Stimulated activated CD4-positive, alpha-beta T cell treated with anti-CD3 and anti-CD28 coated beads, TNF-alpha, amount 100 ng/mL, for 4 hours (primary cell): ENCODE data around the gene MRPL53.
"Not testable (repeated sequence)": the region's sequence is repeated elsewhere in the genome, so short reads cannot be mapped to it uniquely, and the experiment has no call there.

Experiments
- DNase-seq, 3 experiments: peaks; one replicate each; pipeline ENCODE4 v3.0.0-alpha.2; 2020; ENCODE audit warnings: low read depth in 3 of 3

The MRPL53 gene

DNA sequence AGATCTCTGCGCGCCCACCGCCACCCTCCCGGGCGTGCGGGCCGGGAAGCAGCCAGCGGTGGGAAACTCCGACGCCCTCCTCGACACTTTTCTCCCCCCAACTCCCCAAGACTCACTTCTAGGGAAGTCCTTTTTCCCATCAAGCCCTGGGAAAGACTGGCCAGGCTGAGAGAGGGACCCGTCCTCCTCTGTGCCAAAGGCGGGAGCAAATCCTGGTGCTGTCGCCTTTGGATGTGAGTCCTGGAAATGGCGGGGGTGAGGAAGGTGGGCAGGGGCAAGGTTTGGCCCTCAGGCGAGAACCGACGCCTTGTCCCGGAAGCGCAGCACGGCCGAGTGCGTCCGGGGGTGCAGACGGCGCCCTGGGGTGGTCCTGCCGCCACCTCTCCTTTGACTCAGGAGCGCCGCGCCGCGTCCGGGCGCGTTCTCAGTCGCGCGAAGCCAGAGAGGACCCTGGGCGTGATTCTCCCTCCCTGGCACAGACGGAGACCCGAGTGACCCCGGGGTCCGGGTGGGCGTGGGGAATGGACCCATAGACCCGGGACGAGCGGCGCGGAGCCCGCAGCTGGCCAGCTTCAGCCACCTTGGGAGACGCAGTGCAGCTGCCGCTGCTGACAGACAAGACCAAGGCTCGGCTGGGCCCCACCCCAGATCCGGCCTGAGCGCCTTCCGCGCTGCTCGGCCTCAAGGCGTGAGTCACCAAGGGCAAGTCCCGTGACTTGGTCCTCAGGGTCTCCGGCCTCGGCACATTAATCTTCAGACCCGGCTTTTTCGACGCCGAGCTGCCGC is 30.4 kb upstream of the MRPL53 start:
- DNase-seq = peak in 1 of 3 experiments; percentile 30

DNA sequence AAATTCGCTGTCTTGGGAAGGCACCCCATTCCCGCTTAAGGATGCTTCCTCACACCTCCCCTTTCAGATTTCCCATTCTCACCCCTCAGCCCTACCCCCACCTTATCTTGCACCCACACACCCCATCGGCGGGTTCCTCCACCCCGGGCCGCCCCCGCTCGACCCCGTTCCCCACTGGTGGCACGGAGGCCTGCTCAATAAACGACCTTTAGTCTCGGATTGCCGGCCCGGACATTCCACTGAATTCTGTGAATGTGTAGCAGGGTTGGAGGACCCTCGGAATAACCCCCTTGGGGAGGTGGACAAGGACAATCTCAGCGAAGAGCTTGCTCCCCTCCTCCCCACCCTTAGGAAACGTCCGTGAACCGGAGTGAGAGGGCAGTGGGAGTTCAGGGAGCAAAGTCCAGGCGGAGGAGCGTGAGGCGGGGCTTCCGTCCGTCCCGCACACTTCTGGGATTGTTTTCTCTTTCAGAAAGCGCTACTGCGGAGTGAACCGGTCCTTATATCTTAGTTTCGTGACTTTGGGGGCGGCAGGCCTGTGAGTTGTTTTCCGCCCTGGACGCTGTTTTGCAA is 29.8 kb upstream of the MRPL53 start:
- no peak for DNase-seq

DNA sequence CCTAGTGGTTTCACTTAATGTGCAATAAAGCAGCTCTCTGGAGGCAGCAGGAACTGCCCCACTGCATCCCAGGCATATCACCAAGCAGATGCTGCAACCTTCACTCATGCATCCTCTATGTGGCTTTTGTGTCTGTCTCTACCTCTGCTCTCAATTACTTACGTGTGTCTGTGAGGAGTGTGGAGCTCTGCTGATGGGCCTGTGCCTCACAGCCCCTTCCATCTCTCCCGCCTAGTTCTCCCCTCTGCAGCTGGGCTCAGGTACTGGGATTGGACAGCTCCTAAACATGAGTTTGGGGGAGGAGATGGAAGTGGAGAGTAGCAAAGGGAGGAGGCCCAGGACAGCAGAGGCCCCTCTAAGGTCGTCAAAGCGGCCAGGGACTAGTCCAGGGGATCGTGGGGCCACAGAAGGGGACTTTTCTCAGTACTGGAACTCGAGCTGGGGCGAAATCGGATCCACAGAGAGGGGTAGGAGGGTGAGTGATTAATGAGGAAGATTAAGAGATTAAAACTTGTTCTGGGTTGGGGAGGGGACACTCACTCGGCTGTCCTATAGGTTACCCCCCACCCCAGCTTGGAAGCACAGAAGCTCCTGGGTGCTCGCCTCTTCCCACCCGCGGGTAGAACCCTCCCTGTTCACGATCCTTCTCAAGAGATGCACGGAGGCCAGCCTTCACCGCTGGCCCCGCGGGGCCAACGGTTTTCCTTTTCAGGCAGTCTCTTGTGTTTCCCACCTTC is 29.0 kb upstream of the MRPL53 start:
- DNase-seq = no peak

DNA sequence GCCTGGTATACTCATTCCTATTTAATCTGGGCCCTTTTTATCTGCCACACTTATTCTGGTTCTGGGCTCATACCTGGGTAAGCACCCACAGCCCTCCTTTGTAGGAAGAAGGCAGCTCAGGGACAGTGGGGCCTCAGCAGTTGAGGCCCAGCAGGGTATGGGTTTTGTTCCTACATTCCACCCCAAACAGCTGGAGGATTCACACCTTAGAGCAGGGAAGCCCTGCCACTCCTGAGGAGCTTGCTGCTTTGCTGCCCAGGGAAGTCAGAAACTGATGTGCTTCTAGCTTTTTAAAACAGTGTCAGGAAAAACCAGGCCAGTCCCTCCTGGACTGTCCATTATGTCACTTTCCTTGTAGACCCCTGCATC is 28.1 kb upstream of the MRPL53 start:
- no peak for DNase-seq

DNA sequence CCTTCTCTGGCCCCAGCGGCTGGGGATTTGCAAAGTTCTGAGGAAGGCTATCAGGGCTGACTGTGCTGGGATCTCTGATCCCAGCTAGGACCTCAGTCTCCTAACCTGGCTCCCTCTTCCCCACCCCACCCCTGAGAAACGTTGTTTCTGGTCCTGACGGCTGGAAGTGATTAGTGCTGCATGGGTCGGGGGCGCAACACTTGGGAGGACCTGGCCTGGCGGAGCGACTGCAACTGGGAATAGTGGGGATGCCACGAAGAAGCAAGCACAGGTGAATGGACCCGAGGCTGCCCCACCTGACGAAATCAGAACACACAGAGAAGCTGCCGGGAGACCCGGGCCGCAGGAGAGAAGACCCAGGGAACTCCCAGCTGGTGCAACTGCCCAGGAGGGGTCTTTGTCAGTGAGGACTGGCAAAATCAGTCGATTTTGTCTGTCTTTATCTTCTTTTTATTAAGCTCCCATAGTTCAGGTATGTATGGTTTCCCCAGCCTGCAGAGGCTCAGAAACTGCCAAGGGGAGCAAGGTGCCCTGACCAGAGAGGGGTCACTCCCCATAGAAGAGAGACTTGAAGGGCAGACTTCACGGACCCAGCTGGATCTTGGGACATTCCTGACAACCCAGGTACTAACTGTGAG is 27.6 kb upstream of the MRPL53 start:
- DNase-seq = no peak

DNA sequence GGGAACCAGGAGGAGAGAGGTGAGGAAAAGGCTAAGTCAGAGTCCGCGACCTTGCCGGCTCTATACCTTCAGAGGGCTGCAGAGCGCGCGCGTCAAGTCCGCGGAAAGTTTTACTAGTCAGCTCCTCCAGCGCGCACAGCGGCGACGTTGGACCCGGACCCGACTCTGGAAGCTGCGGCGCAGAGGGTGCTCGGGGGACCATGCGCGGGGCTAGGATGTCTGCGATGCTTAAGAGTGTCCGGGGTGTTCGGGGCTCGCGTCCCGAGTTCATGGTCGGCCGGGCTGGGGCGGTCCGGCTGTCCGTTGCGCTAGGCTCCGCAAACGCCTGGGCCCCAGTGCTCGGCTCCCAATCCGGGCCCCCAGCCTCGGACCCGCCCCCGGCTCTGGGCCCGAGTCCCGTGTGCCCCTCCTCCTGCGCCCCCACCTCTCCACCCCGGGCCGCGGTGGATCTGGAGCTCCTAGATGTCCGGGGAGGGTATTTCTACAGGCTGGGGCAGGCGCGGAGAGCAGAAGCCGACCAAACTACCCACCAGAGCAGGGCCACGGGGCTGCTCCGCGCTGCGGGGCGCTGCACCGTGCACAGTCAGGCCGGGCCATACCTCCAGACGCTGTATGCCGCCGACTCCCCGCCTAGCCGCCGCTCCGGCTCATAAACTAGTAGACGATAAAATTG is 26.9 kb upstream of the MRPL53 start, which contains the start of gene LBX2:
Gene LBX2, minus strand, starts transcription at position 337 of the 673 bp plus-strand sequence. Its CDS starts 66 bp downstream, at position 271.
- DNase-seq = peak in 1 of 3 experiments; percentile 29

DNA sequence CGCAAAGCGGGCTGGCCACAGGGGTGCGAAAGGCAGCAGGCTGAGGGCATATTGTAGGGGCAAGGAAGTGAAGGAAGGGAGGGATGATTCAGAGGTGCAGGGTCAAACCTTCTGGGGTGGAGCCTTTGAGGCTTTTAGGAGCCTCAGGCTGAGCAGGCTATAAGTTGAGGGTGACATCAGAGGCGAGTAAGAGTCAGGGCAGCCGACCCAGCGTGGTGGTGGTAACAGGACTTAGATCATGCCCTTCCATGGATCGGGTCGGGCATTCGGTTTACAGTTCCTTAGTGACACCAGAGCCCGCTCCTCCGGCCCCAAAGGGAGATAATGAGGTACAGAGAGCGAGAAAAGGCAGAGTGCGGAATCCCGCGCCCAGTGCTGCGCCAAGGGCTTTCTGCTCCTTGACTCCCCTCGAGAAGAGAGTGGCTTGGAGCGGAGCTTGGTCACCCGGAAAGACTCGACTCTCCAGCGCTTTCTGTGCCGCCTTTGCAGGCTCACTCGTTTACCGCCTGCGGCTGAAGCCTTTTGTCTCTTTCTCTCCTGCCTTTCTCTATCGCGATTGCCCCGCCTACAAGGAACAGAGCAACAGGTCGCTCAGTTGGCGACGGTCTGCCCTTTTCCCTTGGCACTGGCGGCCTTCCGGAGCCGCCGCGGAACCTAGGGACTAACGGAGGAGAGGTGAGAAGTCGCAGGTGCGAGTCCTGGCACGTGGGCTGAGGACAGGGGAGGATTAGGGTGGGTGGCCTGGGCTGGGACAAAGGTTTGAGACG is 26.2 kb upstream of the MRPL53 start:
- no peak for DNase-seq

DNA sequence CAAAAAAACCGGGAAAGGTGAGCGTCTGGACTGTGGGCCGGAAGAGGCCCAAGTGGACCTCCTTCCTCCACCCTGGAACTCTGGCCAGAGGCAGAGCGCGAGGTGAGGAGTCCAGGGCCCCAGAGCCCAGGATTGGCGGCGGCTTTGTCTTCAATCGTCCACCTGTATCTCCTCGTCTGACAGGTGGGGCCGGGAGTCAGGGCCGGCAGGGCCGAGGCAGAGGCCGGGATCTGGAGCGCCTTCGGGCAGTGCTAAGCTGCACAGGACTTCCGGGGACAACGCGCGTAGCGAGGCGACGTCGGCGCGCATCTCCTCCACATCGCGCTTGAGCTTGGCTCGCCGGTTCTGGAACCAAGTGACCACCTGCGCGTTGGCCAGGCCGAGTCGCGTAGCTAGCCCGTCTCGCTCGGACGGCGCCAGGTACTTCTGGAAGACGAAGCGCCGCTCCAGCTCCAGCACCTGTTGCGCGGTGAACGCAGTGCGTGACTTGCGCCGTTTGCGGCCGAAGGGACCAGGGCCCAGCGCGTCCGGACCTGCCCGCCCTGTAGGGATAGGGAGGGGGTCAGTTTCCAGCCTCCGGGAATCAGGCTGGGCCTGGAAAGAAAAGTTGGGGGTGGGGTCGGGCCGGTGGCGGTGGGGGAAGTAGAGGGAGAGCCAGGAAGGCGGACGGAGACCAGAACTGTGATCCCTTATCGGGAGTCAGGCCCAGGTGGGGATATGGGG is 25.5 kb upstream of the MRPL53 start:
- no peak for DNase-seq

DNA sequence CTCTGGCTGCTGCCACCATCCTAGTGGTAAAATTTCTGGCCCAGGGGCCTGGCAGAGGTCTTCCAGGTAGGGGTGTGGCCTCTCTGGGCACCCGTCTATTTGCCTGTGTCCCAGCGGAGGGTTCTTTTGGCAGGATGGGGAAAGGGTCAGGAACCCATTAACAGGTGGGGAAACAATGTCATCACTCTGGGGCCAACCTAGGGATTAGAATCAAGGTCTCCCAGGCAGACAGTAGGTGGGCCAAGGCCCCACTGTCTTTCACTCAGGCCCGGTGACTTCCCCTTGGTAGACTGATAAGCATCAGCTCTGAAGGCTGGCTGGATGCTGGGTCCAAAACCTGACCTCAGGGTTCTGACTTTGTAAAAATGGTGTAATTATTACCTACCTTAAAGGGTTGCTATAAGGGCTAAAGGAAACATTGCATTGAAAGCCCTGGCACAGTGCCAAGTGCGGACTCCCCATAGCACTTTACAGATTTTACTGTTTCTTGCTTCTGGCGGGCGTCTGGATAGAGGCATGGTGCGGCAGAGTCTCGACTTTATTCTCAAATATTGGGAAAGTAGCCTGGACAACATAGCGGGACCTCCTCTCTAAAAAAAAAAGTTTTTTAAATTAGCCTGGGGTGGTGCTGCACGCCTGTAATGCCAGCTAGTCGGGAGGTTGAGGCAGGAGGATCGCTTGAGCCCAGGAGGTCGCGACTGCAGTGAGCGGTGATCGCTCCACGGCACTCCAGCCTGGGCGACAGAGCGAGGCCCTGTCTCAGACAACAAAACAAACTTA is 24.7 kb upstream of the MRPL53 start:
- no peak for DNase-seq

DNA sequence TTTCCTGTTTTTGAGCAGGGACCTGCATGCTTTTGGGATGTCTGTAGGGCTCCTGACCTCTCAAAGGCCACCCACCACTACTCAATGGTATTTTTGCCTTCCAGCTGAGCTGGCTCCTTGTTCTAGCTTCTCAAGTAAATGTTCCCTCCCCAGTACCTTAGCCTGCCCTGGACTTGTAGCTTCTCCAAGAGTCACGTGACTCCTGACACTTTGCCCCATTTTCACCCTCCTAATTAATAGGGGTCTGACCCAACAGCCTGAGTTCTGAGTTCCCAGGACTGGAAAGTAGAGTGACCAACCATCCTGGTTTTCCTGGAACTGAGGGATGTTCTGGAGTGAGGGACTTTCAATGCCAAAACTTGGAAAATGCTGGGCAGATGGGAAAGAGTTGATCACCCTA is 23.0 kb upstream of the MRPL53 start:
- no peak for DNase-seq

DNA sequence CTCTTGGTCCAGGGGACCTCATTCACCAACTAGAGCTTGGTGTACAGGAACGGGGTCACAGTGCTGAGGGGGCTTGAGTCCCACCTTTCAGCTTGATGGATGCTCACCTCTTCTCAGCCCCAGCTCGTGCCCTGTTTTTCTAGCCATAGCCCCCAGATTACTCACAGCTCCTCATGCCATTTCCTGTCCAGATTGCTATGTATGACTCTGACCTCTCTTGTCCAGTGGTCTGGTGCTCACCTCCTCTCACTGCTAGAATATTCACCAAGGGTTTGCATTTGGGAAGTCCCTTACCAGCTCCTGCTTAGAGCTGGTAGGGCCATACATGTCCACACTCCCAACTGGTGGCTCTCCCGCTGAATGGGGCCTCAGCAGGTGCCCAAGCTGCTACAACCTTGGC is 21.1 kb upstream of the MRPL53 start:
- DNase-seq = no peak

DNA sequence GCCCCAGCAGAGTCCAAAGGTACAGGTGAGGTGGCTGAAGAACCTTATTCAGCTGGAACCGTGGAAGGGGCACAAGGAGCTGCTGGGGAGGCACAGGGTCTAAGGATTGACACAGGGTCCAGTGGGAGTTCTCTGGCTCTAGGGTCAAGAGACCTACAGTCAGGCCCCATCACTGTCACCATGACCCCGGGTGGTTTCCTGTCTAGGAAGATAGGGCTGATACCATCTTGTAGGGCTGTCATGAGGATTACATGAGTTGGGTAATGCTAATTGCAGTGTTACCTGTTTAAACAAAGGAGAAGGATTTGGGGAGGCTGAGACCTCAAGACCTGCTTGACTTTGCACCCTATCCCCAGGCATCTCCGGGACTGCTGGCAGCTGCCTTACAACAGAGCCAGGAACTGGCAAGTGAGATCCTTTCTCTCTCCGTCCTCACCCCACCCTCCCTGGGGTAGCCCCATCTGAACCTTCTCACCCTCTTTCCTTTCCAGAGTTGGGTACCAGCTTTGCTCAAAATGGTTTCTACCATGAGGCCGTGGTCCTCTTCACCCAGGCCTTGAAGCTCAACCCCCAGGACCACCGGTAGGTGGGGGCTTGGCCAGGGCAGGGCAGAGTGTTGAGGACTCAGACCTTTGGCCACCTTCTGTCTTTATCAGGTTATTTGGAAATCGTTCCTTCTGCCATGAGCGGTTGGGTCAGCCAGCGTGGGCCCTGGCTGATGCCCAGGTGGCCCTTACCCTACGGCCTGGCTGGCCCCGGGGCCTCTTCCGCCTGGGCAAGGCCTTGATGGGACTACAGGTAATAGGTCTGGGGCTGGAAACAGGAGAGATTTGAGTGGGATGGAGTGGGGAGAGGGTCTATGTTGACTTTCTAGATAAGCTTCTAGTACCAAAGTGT is 19.4 kb upstream of the MRPL53 start:
- no peak for DNase-seq

DNA sequence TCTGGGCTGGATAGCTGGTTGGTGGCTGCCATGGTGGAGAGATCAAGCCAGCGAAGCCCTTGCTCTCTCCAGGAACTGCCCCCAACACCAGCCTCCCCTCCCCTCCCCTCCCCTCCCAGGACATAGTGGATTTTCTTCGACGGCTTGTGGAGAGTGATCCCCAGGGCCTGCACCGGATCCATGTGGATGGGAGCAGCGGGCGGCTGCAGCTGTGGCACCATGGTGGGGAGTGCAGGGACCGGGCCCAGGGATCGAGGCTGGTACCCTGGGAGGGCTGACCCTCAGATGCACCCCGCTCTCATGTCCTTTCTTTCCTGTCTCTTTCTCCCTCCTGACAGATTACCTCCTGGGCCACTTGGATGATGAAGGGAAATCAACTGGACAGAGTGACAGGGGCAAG is 17.4 kb upstream of the MRPL53 start:
- DNase-seq = no peak

DNA sequence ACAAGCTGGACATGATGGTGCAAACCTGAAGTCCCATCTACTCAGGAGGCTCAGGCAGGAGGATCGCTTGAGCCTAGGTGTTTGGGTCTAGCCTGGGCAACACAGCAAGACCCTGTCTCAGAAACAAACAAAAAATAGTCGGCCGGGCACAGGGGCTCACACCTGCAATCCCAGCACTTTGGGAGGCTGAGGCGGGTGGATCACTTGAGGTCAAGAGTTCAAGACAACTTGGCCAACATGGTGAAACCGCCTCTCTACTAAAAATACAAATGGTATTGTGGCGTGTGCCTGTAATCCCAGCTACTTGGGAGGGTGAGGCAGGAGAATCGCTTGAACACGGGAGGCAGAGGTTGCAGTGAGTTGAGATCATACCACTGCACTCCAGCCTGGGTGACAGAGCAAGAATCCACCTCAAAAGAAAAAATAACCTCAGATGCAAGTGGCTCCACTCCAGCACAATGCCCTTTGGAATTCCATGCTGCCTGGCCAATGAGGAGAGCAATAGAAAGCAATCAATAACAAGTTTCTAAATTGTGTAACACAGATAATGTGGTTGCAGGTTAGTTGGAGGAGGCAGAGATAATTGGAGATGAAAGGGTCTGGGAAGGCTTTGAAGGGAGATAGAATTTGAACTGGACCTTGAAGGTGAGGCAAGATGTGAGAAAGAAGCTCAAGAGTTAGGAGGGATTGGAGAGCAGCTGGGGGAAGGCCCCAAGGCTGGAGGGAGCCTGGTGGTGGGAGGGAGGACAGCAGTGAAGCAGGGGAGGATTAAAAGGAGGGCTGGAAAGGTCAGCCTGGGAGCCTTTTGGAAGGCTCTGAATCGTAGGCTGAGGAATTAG is 16.4 kb upstream of the MRPL53 start:
- DNase-seq = no peak

DNA sequence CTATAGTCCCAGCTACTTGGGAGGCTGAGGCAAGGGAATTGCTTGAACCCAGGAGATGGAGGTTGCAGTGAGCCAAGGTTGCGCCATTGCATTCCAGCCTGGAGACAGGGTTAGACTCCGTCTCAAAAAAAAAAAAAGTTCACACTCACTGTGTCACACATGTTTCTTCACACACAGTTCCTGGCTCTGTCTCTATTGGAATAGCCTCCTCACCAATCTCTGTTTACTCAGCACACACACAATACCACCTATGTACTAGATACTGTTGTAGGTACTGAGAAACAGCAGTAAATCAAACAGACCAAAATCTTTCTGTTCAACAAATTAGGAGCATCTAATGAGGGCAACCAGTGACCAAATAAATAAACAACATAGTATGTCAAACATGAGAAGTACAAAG is 13.7 kb upstream of the MRPL53 start:
- no peak for DNase-seq

DNA sequence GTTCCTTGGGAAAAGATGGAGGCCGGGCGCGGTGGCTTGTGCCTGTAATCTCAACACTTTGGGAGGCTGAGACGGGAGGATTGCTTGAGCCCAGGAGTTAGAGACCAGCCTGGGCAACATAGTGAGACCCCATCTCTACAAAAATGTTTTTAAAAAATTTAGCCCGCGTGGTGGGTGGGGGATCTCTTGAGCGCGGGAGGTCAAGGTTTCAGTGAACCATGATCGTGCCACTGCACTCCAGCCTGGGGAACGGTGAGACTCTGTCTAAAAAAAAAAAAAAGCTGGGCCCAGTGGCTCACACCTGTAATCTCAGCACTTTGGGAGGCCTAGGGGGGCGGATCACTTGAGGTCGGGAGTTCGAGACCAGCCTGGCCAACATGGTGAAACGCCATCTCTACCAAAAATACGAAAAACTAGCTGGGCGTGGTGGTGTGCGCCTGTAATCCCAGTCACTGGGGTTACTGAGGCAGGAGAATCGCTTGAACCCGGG is 11.2 kb upstream of the MRPL53 start:
- not testable (repeated sequence) for DNase-seq
